GM21786 (cell line): ENCODE results near the gene TMCC2.
"Not testable (repeated sequence)": the region's sequence is repeated elsewhere in the genome, so short reads cannot be mapped to it uniquely, and the experiment has no call there.

Source experiments
- ATAC-seq: cut with Tn5 transposase; IDR thresholded peaks from one replicate; pipeline ENCODE4 v1.9.1; 2021; ENCODE audit not compliant: unreplicated experiment

The TMCC2 gene, protein sequence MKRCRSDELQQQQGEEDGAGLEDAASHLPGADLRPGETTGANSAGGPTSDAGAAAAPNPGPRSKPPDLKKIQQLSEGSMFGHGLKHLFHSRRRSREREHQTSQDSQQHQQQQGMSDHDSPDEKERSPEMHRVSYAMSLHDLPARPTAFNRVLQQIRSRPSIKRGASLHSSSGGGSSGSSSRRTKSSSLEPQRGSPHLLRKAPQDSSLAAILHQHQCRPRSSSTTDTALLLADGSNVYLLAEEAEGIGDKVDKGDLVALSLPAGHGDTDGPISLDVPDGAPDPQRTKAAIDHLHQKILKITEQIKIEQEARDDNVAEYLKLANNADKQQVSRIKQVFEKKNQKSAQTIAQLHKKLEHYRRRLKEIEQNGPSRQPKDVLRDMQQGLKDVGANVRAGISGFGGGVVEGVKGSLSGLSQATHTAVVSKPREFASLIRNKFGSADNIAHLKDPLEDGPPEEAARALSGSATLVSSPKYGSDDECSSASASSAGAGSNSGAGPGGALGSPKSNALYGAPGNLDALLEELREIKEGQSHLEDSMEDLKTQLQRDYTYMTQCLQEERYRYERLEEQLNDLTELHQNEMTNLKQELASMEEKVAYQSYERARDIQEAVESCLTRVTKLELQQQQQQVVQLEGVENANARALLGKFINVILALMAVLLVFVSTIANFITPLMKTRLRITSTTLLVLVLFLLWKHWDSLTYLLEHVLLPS

GRCh38 chr1:205227584-205228013 lies at the start of gene TMCC2:
Gene TMCC2 (plus strand): TSS chr1:205227946. CDS start chr1:205228565, 619 bp downstream.
- ATAC-seq: no peak

GRCh38 chr1:205179842-205180241 lies 47.9 kb upstream of the TMCC2 start:
- ATAC-seq: no peak

GRCh38 chr1:205180331-205180730 lies 47.4 kb upstream of the TMCC2 start:
- not testable (repeated sequence) for ATAC-seq

DNA sequence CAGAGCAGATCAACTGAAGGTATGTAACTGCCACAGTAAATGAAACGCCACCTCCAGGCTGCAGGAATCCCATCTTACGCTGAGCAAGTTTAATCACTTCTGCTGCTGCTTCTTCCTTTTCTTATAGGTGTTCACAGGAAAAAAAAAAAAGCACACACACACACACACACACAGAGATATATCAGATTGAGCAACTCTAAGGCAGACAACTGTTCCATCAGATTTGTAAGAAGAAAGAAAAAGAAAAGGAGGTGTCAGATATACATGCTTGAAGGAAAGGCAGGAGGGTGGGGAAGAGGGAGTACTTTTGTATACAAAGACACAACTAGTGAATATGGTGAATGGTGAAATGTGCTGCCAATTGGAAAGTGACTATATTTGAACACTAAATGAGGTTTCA lies 44.8 kb upstream of the TMCC2 start:
- ATAC-seq: no peak

DNA sequence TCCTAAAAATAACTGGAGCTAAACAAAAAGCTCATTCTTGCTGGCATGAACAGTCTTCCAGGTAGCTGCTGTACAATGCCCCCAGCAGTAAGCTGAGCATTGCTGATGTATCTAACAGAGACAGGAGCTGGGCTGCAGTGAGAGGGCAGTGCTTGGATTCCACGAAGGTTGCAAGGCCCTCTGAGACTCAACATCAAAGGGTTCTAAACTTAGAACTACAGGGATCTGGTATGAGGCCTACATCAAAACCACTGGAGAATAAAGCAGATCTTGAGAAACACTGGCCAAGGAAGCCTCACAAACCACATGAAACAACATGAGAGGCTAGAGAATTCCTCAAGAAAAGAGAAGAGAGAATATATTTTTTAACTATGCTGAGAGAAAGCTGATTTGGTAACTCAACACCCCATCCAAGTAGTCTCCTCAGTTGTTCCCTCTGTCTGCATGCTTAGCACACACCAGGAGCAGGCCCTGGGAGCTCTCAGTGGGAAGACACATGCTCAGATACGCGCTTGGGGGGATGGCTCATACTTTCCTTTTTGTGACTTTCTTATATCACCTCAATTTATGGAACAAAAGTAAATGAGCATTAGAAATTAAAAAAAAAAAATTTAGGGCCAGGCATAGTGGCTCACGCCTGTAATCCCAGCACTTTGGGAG lies 43.9 kb upstream of the TMCC2 start:
- no peak for ATAC-seq

DNA sequence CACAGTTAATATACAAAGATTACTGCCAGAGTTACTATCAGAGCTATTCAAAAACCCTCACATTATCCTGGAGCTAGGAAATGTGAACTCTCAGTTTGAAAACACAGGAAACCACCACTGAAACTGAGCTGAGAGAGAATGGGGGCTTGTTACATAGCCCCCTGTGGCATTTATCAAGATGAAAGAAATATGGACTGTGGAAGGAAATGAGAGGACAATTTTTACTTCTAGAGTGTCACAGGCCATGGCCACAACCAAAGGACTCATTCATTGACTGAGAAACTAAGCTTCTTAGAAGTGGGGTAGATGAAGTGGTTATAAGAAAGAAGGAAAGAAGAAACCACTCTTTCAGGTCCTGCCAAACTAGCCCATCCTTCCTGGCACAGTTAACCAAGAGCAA lies 41.6 kb upstream of the TMCC2 start:
- no peak for ATAC-seq

GRCh38 chr1:205187420-205187819 lies 40.3 kb upstream of the TMCC2 start:
- no peak for ATAC-seq

DNA sequence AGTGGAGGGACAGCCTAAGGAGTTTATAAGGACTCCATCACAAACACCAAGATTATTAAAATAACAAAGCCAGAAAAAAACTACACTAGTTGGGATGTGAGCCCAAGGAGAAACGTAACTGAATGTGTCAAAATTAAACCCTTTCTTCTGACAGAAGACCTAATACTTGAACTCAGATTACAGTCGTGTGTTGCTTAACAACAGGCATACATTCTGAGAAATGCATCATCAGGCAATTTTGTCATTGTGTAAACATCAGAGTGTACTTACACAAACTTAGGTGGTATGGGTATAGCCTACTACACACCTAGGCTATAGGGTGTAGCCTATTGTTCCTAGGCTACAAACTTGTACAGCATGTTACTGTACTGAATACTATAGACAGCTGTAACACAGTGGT lies 39.6 kb upstream of the TMCC2 start:
- ATAC-seq: no peak

DNA sequence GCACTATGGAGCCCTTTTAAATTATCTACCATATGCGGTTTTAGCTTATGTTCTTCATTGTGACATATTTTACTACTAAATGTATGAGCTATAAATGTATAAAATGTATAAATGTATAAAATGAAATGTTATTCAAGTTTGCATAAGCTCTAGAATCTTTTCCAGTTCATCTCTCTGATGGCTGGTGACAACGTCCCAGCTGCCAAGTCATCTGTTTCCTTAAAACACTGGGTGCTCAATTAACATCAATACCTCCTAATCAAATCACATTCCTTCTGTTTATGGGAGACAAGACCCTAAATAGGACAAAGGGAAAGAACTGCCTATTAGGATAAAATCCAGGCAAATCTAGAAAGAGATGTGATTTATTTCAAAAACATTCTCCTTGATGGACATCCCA lies 39.1 kb upstream of the TMCC2 start:
- no peak for ATAC-seq

- no peak for ATAC-seq
Observed at GRCh38 chr1:205189131-205189530, 38.6 kb upstream of the TMCC2 start.

- ATAC-seq: no peak
Observed at GRCh38 chr1:205190845-205191577, 36.7 kb upstream of the TMCC2 start.

- ATAC-seq: no peak
Observed at GRCh38 chr1:205191622-205192021, 36.1 kb upstream of the TMCC2 start.

- ATAC-seq: no peak
Observed at GRCh38 chr1:205192287-205192686, 35.5 kb upstream of the TMCC2 start.

DNA sequence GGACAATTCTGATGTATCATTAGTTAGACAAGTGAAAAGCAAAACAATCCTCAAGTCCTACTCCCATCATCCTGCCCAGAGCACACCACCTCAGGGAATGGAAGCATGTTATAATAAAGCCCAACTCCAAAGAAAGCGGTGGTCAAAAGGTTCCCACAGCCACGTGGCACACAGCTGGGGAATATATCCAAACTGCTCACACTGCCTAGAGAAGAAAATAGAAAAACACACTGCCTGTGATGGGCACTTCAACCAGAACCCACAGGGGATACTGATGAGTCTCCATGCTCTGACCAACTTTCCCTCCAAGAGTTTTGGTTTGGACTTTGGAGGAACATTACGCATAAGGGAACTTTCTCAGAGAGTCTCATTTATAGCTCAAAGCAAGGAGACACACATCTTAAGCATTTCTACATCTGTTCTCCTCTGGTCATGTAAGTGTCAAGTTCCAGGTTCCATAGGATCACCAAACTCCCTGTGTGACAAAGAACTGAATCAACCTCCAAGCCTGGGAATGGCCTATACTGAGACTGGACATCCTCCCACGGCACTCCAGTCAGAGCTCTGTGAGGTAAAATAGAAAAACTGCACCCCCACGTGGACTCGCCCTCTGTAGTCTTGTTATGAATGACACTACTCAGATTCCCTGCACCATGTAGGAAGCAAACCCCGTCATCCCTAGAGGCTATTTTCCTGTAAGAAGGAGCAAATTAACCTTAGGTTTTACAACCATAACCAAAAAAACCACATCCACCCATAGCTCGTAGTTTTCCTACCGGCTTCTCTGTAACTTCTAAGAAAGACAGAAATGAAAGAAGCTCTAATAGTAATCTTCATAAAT lies 28.4 kb upstream of the TMCC2 start:
- no peak for ATAC-seq

DNA sequence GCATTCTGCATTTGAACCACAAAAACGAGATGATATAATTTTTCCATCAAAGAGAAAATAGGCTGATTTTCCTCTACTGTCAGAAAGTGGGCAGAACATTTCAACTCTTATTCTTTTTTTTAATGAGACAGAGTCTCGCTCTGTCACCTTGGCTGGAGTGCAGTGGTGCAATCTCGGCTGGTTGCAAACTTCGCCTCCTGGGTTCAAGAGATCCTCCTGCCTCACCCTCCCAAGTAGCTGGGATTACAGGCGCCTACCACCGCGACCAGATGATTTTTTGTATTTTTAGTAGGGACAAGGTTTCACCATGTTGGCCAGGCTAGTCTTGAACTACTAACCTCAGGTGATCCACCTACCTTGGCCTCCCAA lies 27.8 kb upstream of the TMCC2 start:
- no peak for ATAC-seq

DNA sequence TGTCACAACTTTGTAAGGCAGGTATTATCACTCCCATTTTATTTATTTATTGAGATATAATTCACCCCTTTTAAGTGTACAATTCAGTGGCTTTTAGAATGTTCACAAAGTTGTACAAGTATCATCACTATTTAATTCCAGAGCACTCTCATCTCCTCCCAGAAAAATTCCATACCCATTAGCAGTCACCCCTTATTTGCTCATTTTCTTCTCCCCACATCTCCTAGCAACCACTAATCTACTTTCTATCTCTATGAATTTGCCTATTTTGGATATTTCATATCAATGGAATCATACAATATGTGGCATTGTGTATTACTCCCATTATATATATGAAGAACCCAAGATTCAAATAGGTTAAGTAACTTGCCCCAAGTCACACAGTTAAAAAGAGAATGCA lies 23.2 kb upstream of the TMCC2 start:
- no peak for ATAC-seq

GRCh38 chr1:205205055-205205454 lies 22.7 kb upstream of the TMCC2 start:
- no peak for ATAC-seq

DNA sequence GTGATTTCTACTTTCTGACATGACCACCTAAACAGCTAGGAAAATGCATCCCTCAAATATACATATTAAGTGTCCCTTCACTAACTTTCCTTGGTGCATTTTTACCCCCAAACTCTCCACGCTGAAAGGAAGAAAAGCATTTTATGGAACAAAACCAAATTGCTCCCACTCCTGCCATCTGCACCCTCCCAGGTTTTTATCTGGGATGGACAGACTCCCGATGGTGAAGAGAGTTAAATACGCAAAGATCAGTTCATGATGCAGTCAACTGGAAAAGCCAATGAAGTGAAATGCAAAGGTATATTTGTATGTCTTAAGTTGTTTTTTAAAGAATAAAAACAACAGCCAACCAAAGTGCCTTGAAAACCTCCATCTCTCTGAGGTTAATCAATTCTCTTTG lies 18.9 kb upstream of the TMCC2 start:
- no peak for ATAC-seq

- ATAC-seq: no peak
Observed at GRCh38 chr1:205210756-205211168, 17.0 kb upstream of the TMCC2 start.

DNA sequence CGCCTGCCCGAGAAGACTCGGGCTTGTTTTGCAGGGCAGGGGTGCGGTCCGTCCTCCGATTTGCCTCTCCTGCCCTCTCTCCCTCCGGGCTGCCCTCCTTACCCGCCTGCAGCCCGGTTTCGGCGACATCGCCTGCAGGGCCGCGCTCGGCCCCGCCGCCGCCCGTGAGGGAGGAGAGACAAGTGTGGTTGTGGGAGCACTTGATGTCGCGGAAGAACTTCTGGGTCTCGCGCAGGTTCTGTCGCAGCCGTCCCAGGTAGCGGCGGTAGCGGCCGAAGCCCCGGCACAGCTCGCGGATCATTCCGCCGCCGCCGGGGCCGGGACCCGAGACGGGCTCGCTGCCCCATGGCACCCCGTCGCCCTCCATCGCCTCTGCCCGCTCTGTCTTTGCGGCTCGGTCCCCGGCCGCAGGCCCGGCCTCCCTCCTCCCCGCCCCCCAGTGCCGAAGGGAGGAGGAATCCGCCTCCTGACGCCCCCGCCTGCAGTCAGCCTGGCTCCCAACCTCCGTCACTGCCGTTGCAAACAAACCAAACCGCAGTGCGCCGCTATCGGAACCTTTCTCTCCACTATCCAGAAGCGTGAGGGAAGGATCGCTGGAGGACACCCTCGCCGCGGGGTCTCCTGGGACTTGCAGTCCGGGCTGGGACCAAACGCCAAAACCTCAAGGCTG lies 16.4 kb upstream of the TMCC2 start, which contains the start of gene DSTYK:
Gene DSTYK, minus strand, starts transcription at position 534 of the 670 bp plus-strand sequence. Its CDS starts 167 bp downstream, at position 367.
- peak; percentile 89 for ATAC-seq
